HepG2 (cell line): Measurements from ENCODE around the gene NRL. TPM values are rescaled to one million over a fixed set of nuclear protein-coding genes. Genes with fewer than 3 reads are reported as not detected.
A peak's percentile ranks its signal among the peaks of the same experiment; 100 is the strongest.

Experiments used
- ATAC-seq: fragments of 200-7000 bp; cut with Tn5 transposase; 3 replicates; pipeline ENCODE4 v1.9.1; 2020; ENCODE audit warnings: mild to moderate bottlenecking, moderate library complexity
- BruUV-seq: library from RNA; stranded (reverse); fragments of 400-500 nt; replicated peaks from 2 replicates; lab custom pipeline; 2021; lab: Mats Ljungman, UMichigan
- CTCF ChIA-PET: fragments of 300-600 bp; formaldehyde crosslinking; extraction: SDS; loops from one replicate; lab custom pipeline; 2021; ENCODE audit warnings: low total read pairs, inconsistent platforms, low intra/inter-chr PET ratio; lab: Yijun Ruan, JAX
- POLR2A ChIA-PET: fragments of 350-600 bp; sonication (Branson Sonifier 250); formaldehyde crosslinking; loops from one replicate; lab custom pipeline; 2020; ENCODE audit warnings: antibody characterized with exemption, inconsistent platforms; lab: Yijun Ruan, JAX
- DNase-seq: peaks from one replicate; pipeline ENCODE4 v3.0.0-alpha.2; 2015; ENCODE audit warnings: low spot score
- FAIRE-seq: peaks from 3 replicates; lab custom pipeline; 2011; peaks lifted over from hg19 to GRCh38; lab: Jason Lieb, UNC
- H2AFZ ChIP-seq: one replicate; pipeline ENCODE4 v1.6.1; 2011; ENCODE audit warnings: low read length, inconsistent platforms
- H3K27ac ChIP-seq: fragments of 300-600 bp; 3 replicates; pipeline ENCODE4 v1.8.0; 2011; ENCODE audit warnings: mixed run types, mild to moderate bottlenecking, mixed read lengths, low read length, inconsistent platforms; ENCODE audit not compliant: insufficient read depth; ENCODE audit errors: extremely low read length
- H3K27me3 ChIP-seq, 2 experiments: fragments of 200-600 bp in 1 of 2; 2 replicates in 1 of 2; 3 replicates in 1 of 2; pipeline versions ENCODE4 v1.6.0 to v1.8.0; 2011; ENCODE audit warnings: low read length in 2 of 2, mild to moderate bottlenecking in 2 of 2, moderate library complexity in 2 of 2, inconsistent platforms in 1 of 2; ENCODE audit not compliant: insufficient read depth in 2 of 2, control insufficient read depth in 1 of 2
- H3K36me3 ChIP-seq, 2 experiments: fragments of 200-600 bp in 1 of 2; replicated peaks in 1 of 2; 2 replicates in 1 of 2; 3 replicates in 1 of 2; pipeline versions ENCODE4 v1.5.1 to v1.8.0; 2011; ENCODE audit warnings: low read length in 2 of 2, inconsistent platforms in 1 of 2; ENCODE audit not compliant: insufficient read depth in 2 of 2, control insufficient read depth in 1 of 2
- H3K4me1 ChIP-seq: 2 replicates; pipeline ENCODE4 v1.5.1; 2012; ENCODE audit warnings: low read length, inconsistent platforms; ENCODE audit not compliant: insufficient read depth
- H3K4me2 ChIP-seq: 2 replicates; pipeline ENCODE4 v1.6.0; 2011; ENCODE audit warnings: low read depth, low read length, inconsistent platforms
- H3K4me3 ChIP-seq, 3 experiments: fragments of 200-600 bp in 1 of 3; sonication (generic), shearing (Covaris generic) in 1 of 3; replicated peaks in 1 of 3; 2 replicates each; pipeline ENCODE4 v1.5.1; 2011 to 2016; ENCODE audit warnings: low read length in 3 of 3, inconsistent platforms in 2 of 3, low read depth in 2 of 3, mild to moderate bottlenecking in 2 of 3, control low read depth in 1 of 3, mixed read lengths in 1 of 3; ENCODE audit not compliant: insufficient read depth in 1 of 3
- H3K79me2 ChIP-seq: one replicate; pipeline ENCODE4 v1.6.1; 2011; ENCODE audit warnings: low read length, inconsistent platforms; ENCODE audit not compliant: insufficient read depth
- H3K9ac ChIP-seq: 2 replicates; pipeline ENCODE4 v1.6.0; 2011; ENCODE audit warnings: mild to moderate bottlenecking, low read depth, low read length, inconsistent platforms; ENCODE audit not compliant: insufficient read depth
- H3K9me3 ChIP-seq: 2 replicates; pipeline ENCODE4 v1.5.1; 2012; ENCODE audit warnings: mild to moderate bottlenecking, low read length
- H4K20me1 ChIP-seq: 2 replicates; pipeline ENCODE4 v1.6.0; 2011; ENCODE audit warnings: inconsistent platforms, mild to moderate bottlenecking, low read length, moderate library complexity; ENCODE audit not compliant: insufficient read depth
- CENPT ChIP-seq: sonication (generic); formaldehyde crosslinking; IDR thresholded peaks from 2 replicates; pipeline ENCODE4 v1.8.0; 2022; ENCODE audit warnings: low read depth, mild to moderate bottlenecking, moderate library complexity, missing genetic modification reagents
- DMAP1 ChIP-seq: IDR thresholded peaks from 2 replicates; pipeline ENCODE4 v1.6.1; 2016
- NFE2 ChIP-seq: sonication (generic); formaldehyde crosslinking; IDR thresholded peaks from 2 replicates; pipeline ENCODE4 v1.4.0; 2020; ENCODE audit warnings: missing genetic modification reagents
- POLR2AphosphoS2 ChIP-seq: IDR thresholded peaks from 2 replicates; pipeline ENCODE4 v1.6.1; 2011; ENCODE audit warnings: low read depth, low read length, improper control_type of control experiment
- ZEB1 ChIP-seq: IDR thresholded peaks from 2 replicates; pipeline ENCODE4 v1.6.1; 2012; ENCODE audit warnings: mild to moderate bottlenecking, low read depth, inconsistent platforms; ENCODE audit not compliant: insufficient replicate concordance
- ZFP82 ChIP-seq: sonication (generic); formaldehyde crosslinking; IDR thresholded peaks from 2 replicates; pipeline ENCODE4 v1.5.1; 2020; ENCODE audit warnings: mild to moderate bottlenecking, missing genetic modification reagents, borderline replicate concordance
- ZNF354B ChIP-seq: sonication (generic); formaldehyde crosslinking; IDR thresholded peaks from 2 replicates; pipeline ENCODE4 v1.8.0; 2022; ENCODE audit warnings: mild to moderate bottlenecking, missing genetic modification reagents
- WGBS: methylation state at CpG from one replicate; pipeline ENCODE4 v1.1.6; 2017; ENCODE audit warnings: low lambda C conversion rate; 5-methylcytosine and 5-hydroxymethylcytosine counted together
- in situ Hi-C: cut with HindIII; loops from 2 replicates; pipeline ENCODE4 v1.10.0; 2017; ENCODE audit warnings: low pct_unique_long_range_greater_than_20kb; ENCODE audit not compliant: extremely low pct_ligation_motif_present
- intact Hi-C: fragments of 100-400 bp; cut with micrococcal nuclease; formaldehyde crosslinking; loops from one replicate; pipeline ENCODE4 v1.10.0; 2022; ENCODE audit not compliant: unreplicated experiment
- polyA plus RNA-seq, 8 experiments: library from polyadenylated mRNA; depleted of rRNA in 3 of 8; stranded (reverse) in 7 of 8; unstranded in 1 of 8; fragments of >200 nt; fragmentation: Illumina TruSeq in 4 of 8; extraction: Trizol in 4 of 8; gene quantifications; 2 replicates each; pipeline versions ENCODE4 v1.2.1 to v1.2.3, GENCODE V29; 2011 to 2016; ENCODE audit warnings: low read depth in 4 of 8, missing spikeins in 1 of 8, mixed read lengths in 1 of 8; ENCODE audit not compliant: insufficient read depth in 1 of 8
- total RNA-seq, 5 experiments: library from RNA; depleted of rRNA; stranded (reverse); fragments of >200 nt; fragmentation: Illumina TruSeq; extraction: Trizol; gene quantifications; 2 replicates each; pipeline ENCODE4 v1.2.3, GENCODE V29; 2016; ENCODE audit warnings: low read depth in 1 of 5
- TF ChIP-seq, protein P1 (sequence below): IDR thresholded peaks from 2 replicates; pipeline ENCODE4 v1.6.1; 2012; ENCODE audit warnings: low read length, improper control_type of control experiment
- TF ChIP-seq, protein P2 (sequence below): sonication (generic); formaldehyde crosslinking; IDR thresholded peaks from 2 replicates; pipeline ENCODE4 v1.4.0; 2020; ENCODE audit warnings: mild to moderate bottlenecking, missing genetic modification reagents
- TF ChIP-seq, protein P3 (sequence below): sonication (generic); formaldehyde crosslinking; IDR thresholded peaks from 2 replicates; pipeline ENCODE4 v1.8.0; 2022; ENCODE audit warnings: missing genetic modification reagents, mild to moderate bottlenecking, moderate library complexity, borderline replicate concordance

Gene NRL
- total and polyA plus RNA-seq, 2 of the 13 experiments (the other 11 are each of a cell fraction or from before 2014, with no cell fraction given), result 2.5 to 4.7 TPM

GRCh38 chr14:24162093-24162492 is 47.3 kb upstream of the NRL start:
- in situ Hi-C loops (loop anchor here (5.0 kb wide), 1 partner anchor 105 kb away; no protein-coding TSS in a partner anchor), intact Hi-C loops (no loop called here)
- H4K20me1 ChIP-seq, result no peaks in the 10 kb centered on the region
- no peaks in the 10 kb centered on the region; a peak in 1 of 5 replicates for H3K27me3 ChIP-seq
- H3K27ac ChIP-seq, result no peak overlapping the region
- ChIA-PET POLR2A (interaction anchor here (0.9 to 11.8 kb wide), 27 partner anchors 11 to 1184 kb away, joined by 3 to 233 read pairs (median 13); partner anchors contain the start of genes CHMP4A, CIDEB, DCAF11 and EMC9), CTCF (interaction anchor here (2.3 to 2.4 kb wide), 2 partner anchors 54 to 148 kb away, joined by 12 read pairs; no protein-coding TSS in a partner anchor)
- peaks cover 5% of the 10 kb centered on the region for H3K79me2 ChIP-seq
- peaks cover 52 to 66% of the 10 kb centered on the region in 2 experiments; a peak in 4 of 5 replicates for H3K36me3 ChIP-seq
- H3K4me1 ChIP-seq, result peaks cover 28% of the 10 kb centered on the region
- H2AFZ ChIP-seq, result no peak overlapping the region
- no peak for FAIRE-seq
- BruUV-seq, result no TSS peak
- H3K4me2 ChIP-seq, result peak overlapping the region; percentile 98
- 97% methylated on average over 8 of the region's 8 CpGs for WGBS
- no peak for ATAC-seq
- no peaks in the 10 kb centered on the region for H3K9me3 ChIP-seq
- no peak for DNase-seq
- H3K9ac ChIP-seq, result peak overlapping the region; percentile 76
- peak overlapping the region; percentile 1 to 78 (median 50); a peak in 4 of 6 replicates for H3K4me3 ChIP-seq
- TF ChIP-seq ZEB1 (no peak), DMAP1 (CRISPR knock-in tag) (no peak), ZNF354B (CRISPR knock-in tag) (no peak), CENPT (CRISPR knock-in tag) (no peak), NFE2 (CRISPR knock-in tag) (no peak), ZFP82 (no peak), POLR2AphosphoS2 (0 out of 2 replicates have a peak, but pooled peaks have one; percentile 26)
- TF ChIP-seq, protein P1, sequence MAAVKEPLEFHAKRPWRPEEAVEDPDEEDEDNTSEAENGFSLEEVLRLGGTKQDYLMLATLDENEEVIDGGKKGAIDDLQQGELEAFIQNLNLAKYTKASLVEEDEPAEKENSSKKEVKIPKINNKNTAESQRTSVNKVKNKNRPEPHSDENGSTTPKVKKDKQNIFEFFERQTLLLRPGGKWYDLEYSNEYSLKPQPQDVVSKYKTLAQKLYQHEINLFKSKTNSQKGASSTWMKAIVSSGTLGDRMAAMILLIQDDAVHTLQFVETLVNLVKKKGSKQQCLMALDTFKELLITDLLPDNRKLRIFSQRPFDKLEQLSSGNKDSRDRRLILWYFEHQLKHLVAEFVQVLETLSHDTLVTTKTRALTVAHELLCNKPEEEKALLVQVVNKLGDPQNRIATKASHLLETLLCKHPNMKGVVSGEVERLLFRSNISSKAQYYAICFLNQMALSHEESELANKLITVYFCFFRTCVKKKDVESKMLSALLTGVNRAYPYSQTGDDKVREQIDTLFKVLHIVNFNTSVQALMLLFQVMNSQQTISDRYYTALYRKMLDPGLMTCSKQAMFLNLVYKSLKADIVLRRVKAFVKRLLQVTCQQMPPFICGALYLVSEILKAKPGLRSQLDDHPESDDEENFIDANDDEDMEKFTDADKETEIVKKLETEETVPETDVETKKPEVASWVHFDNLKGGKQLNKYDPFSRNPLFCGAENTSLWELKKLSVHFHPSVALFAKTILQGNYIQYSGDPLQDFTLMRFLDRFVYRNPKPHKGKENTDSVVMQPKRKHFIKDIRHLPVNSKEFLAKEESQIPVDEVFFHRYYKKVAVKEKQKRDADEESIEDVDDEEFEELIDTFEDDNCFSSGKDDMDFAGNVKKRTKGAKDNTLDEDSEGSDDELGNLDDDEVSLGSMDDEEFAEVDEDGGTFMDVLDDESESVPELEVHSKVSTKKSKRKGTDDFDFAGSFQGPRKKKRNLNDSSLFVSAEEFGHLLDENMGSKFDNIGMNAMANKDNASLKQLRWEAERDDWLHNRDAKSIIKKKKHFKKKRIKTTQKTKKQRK, result no peak
- TF ChIP-seq, protein P2, sequence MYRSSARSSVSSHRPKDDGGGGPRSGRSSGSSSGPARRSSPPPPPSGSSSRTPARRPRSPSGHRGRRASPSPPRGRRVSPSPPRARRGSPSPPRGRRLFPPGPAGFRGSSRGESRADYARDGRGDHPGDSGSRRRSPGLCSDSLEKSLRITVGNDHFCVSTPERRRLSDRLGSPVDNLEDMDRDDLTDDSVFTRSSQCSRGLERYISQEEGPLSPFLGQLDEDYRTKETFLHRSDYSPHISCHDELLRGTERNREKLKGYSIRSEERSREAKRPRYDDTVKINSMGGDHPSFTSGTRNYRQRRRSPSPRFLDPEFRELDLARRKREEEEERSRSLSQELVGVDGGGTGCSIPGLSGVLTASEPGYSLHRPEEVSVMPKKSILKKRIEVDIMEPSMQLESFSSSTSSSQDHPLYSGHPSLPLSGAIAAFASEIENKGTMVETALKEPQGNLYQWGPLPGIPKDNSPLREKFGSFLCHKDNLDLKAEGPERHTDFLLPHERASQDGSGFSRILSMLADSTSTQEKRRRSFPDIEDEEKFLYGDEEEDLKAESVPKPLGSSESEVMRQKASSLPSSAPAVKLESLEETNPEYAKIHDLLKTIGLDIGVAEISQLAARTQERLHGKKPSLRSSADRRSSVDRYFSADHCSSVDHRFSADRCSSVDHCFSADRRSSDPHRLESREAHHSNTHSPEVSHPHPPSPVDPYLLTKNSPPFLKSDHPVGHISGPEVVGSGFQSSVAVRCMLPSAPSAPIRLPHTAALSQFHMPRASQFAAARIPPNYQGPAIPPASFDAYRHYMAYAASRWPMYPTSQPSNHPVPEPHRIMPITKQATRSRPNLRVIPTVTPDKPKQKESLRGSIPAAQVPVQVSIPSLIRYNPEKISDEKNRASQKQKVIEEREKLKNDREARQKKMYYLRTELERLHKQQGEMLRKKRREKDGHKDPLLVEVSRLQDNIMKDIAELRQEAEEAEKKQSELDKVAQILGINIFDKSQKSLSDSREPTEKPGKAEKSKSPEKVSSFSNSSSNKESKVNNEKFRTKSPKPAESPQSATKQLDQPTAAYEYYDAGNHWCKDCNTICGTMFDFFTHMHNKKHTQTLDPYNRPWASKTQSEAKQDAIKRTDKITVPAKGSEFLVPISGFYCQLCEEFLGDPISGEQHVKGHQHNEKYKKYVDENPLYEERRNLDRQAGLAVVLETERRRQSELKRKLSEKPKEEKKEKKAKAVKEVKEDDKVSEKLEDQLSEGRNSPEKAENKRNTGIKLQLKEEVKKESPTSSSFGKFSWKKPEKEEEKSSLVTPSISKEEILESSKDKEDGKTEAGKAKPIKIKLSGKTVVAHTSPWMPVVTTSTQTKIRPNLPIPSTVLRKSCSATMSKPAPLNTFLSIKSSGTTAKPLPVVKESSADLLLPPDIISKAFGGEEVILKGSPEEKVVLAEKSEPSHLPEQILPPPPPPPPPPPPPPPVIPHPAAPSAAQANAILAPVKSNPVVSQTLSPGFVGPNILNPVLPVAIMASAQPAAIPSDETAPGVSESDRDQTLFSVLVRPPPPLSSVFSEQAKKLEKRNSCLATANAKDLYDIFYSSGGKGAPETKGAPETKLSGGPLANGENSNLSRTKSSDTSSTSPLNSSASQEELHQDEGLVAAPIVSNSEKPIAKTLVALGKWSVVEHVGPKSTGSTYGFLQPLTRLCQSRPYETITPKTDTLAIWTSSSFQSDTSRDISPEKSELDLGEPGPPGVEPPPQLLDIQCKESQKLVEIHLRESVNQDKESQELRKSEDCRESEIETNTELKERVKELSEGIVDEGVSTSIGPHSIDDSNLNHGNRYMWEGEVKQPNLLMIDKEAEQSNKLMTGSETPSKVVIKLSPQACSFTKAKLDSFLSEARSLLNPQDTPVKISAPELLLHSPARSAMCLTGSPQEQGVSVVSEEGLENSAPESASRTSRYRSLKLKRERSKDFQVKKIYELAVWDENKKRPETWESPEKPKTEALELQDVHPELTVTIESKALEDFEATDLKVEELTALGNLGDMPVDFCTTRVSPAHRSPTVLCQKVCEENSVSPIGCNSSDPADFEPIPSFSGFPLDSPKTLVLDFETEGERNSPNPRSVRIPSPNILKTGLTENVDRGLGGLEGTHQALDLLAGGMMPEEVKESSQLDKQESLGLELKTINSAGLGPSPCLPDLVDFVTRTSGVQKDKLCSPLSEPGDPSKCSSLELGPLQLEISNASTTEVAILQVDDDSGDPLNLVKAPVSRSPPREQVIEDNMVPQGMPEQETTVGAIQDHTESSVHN (CRISPR knock-in tag), result 0 out of 2 replicates have a peak, but pooled peaks have one; percentile 48
- TF ChIP-seq, protein P3, sequence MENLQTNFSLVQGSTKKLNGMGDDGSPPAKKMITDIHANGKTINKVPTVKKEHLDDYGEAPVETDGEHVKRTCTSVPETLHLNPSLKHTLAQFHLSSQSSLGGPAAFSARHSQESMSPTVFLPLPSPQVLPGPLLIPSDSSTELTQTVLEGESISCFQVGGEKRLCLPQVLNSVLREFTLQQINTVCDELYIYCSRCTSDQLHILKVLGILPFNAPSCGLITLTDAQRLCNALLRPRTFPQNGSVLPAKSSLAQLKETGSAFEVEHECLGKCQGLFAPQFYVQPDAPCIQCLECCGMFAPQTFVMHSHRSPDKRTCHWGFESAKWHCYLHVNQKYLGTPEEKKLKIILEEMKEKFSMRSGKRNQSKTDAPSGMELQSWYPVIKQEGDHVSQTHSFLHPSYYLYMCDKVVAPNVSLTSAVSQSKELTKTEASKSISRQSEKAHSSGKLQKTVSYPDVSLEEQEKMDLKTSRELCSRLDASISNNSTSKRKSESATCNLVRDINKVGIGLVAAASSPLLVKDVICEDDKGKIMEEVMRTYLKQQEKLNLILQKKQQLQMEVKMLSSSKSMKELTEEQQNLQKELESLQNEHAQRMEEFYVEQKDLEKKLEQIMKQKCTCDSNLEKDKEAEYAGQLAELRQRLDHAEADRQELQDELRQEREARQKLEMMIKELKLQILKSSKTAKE (CRISPR knock-in tag), result peak; percentile 23; the same call in 1 of the 2 replicates
